HCT116 (cell line): ENCODE measurements around the gene AK2. TPM values are rescaled to one million over a fixed set of nuclear protein-coding genes. Genes with fewer than 3 reads are reported as not detected.
"Not testable (repeated sequence)": the region's sequence is repeated elsewhere in the genome, so short reads cannot be mapped to it uniquely, and the experiment has no call there.

ENCODE experiments used
- ATAC-seq: fragments of 200-7000 bp; cut with Tn5 transposase; 2 replicates; pipeline ENCODE4 v1.9.1; 2020; ENCODE audit warnings: mild to moderate bottlenecking, moderate library complexity
- BruUV-seq: library from RNA; stranded (reverse); fragments of 400-500 nt; replicated peaks from 2 replicates; lab custom pipeline; 2021; lab: Mats Ljungman, UMichigan
- CTCF ChIA-PET: fragments of 300-600 bp; sonication (Branson Sonifier 250); formaldehyde crosslinking; loops from one replicate; lab custom pipeline; 2021; ENCODE audit warnings: antibody characterized with exemption; lab: Charles Lee
- POLR2A ChIA-PET: fragments of 300-600, 350-600 bp; sonication (Branson Sonifier 250); formaldehyde crosslinking; loops from one replicate; lab custom pipeline; 2021; ENCODE audit warnings: antibody characterized with exemption; lab: Charles Lee
- RAD21 ChIA-PET, 2 experiments: fragments of 300-600 bp; sonication (Branson Sonifier 250); formaldehyde crosslinking; loops; one replicate each; lab custom pipeline; 2023; ENCODE audit warnings: low total read pairs in 2 of 2; ENCODE audit not compliant: uncharacterized antibody in 2 of 2, unreplicated experiment in 2 of 2, low non-redundant PET in 1 of 2; lab: Charles Lee
- DNase-seq: peaks from one replicate; pipeline ENCODE4 v3.0.0-alpha.2; 2010; ENCODE audit warnings: low read depth, low spot score
- H2AFZ ChIP-seq: fragments of 200-600 bp; shearing (Covaris generic), sonication (generic); 2 replicates; pipeline ENCODE4 v1.6.1; 2017; ENCODE audit warnings: low read depth, mixed run types, mixed read lengths, antibody characterized with exemption, low read length; ENCODE audit not compliant: poor library complexity, severe bottlenecking
- H3K27ac ChIP-seq: 2 replicates; pipeline ENCODE4 v1.5.1; 2012; ENCODE audit warnings: low read depth, low read length
- H3K27me3 ChIP-seq: fragments of 200-600 bp; sonication (generic); 2 replicates; pipeline ENCODE4 v1.6.1; 2016; ENCODE audit warnings: mixed run types, low read length, mixed read lengths; ENCODE audit not compliant: insufficient read depth
- H3K36me3 ChIP-seq, 2 experiments: fragments of 200-500 bp in 1 of 2; fragments of 200-600 bp in 1 of 2; sonication (Bioruptor generic) in 1 of 2; sonication (generic) in 1 of 2; 2 replicates each; pipeline versions ENCODE4 v1.5.1 to v1.6.1; 2014 to 2016; ENCODE audit warnings: low read length in 2 of 2, inconsistent platforms in 1 of 2, mixed read lengths in 1 of 2, mixed run types in 1 of 2; ENCODE audit not compliant: insufficient read depth in 2 of 2, control insufficient read depth in 1 of 2
- H3K4me1 ChIP-seq, 2 experiments: fragments of 200-600 bp in 1 of 2; sonication (generic) in 1 of 2; 2 replicates each; pipeline versions ENCODE4 v1.5.1 to v1.6.1; 2012 to 2017; ENCODE audit warnings: low read length in 2 of 2, inconsistent platforms in 1 of 2, mild to moderate bottlenecking in 1 of 2, mixed read lengths in 1 of 2, mixed run types in 1 of 2, moderate library complexity in 1 of 2; ENCODE audit not compliant: insufficient read depth in 2 of 2, control insufficient read depth in 1 of 2
- H3K4me2 ChIP-seq: fragments of 200-600 bp; sonication (generic); 2 replicates; pipeline ENCODE4 v1.6.1; 2017; ENCODE audit warnings: mixed run types, low read length, mixed read lengths
- H3K4me3 ChIP-seq, 2 experiments: fragments of 200-600 bp in 1 of 2; sonication (generic) in 1 of 2; replicated peaks in 1 of 2; 2 replicates each; pipeline ENCODE4 v1.5.1; 2011 to 2016; ENCODE audit warnings: low read length in 2 of 2, control low read depth in 1 of 2, low read depth in 1 of 2, mild to moderate bottlenecking in 1 of 2, mixed read lengths in 1 of 2, mixed run types in 1 of 2
- H3K79me2 ChIP-seq: fragments of 200-600 bp; sonication (generic); 2 replicates; pipeline ENCODE4 v1.6.1; 2017; ENCODE audit warnings: mild to moderate bottlenecking, mixed run types, low read length, moderate library complexity, mixed read lengths; ENCODE audit not compliant: insufficient read depth
- H3K9ac ChIP-seq: fragments of 200-600 bp; sonication (generic); 2 replicates; pipeline ENCODE4 v1.6.1; 2016; ENCODE audit warnings: low read length, mixed read lengths
- H3K9me2 ChIP-seq: fragments of 200-600 bp; sonication (generic), shearing (Covaris generic); 2 replicates; pipeline ENCODE4 v1.6.1; 2017; ENCODE audit warnings: mixed run types, mild to moderate bottlenecking, moderate library complexity; ENCODE audit not compliant: insufficient read depth
- H3K9me3 ChIP-seq, 2 experiments: fragments of 200-500 bp in 1 of 2; fragments of 200-600 bp in 1 of 2; sonication (Bioruptor generic) in 1 of 2; sonication (generic) in 1 of 2; 2 replicates each; pipeline ENCODE4 v1.6.1; 2014 to 2017; ENCODE audit warnings: low read length in 2 of 2, mixed read lengths in 2 of 2, inconsistent platforms in 1 of 2, low read depth in 1 of 2, mild to moderate bottlenecking in 1 of 2, mixed run types in 1 of 2, moderate library complexity in 1 of 2; ENCODE audit not compliant: control insufficient read depth in 1 of 2, insufficient read depth in 1 of 2
- H4K20me1 ChIP-seq: fragments of 200-600 bp; sonication (generic), shearing (Covaris generic); 2 replicates; pipeline ENCODE4 v1.6.1; 2017; ENCODE audit warnings: mixed run types, mild to moderate bottlenecking, moderate library complexity; ENCODE audit not compliant: insufficient read depth
- CEBPB ChIP-seq: IDR thresholded peaks from 2 replicates; pipeline ENCODE4 v1.6.1; 2012; ENCODE audit warnings: low read depth
- EGR1 ChIP-seq: IDR thresholded peaks from 2 replicates; pipeline ENCODE4 v1.6.1; 2012; ENCODE audit warnings: low read depth
- EZH2 ChIP-seq: fragments of 200-600 bp; sonication (generic); IDR thresholded peaks from 2 replicates; pipeline ENCODE4 v1.6.1; 2017; ENCODE audit warnings: antibody characterized with exemption, mixed run types
- MAX ChIP-seq: IDR thresholded peaks from 2 replicates; pipeline ENCODE4 v1.6.1; 2012
- POLR2AphosphoS5 ChIP-seq: IDR thresholded peaks from 2 replicates; pipeline ENCODE4 v1.6.1; 2011; ENCODE audit warnings: mild to moderate bottlenecking, low read depth, low read length, moderate library complexity
- SP1 ChIP-seq: IDR thresholded peaks from 2 replicates; pipeline ENCODE4 v1.6.1; 2012; ENCODE audit warnings: low read depth
- SRF ChIP-seq: IDR thresholded peaks from 2 replicates; pipeline ENCODE4 v1.6.1; 2012; ENCODE audit warnings: low read depth
- YY1 ChIP-seq: IDR thresholded peaks from 2 replicates; pipeline ENCODE4 v1.6.1; 2011; ENCODE audit warnings: low read length, low read depth, moderate library complexity, mild to moderate bottlenecking; ENCODE audit not compliant: insufficient replicate concordance; ENCODE audit errors: extremely low read depth
- ZBTB33 ChIP-seq: IDR thresholded peaks from 2 replicates; pipeline ENCODE4 v1.6.1; 2011; ENCODE audit warnings: mild to moderate bottlenecking, low read length, moderate library complexity; ENCODE audit not compliant: insufficient replicate concordance; ENCODE audit errors: extremely low read depth
- ZNF274 ChIP-seq: fragments of 200-500 bp; sonication (Bioruptor generic); IDR thresholded peaks from 2 replicates; pipeline ENCODE4 v1.6.1; 2014; ENCODE audit warnings: mild to moderate bottlenecking, low read depth, low read length, inconsistent platforms
- intact Hi-C: fragments of 100-400 bp; cut with micrococcal nuclease; formaldehyde crosslinking; loops from 2 replicates; pipeline ENCODE4 v1.10.0; 2022
- total RNA-seq: library from RNA; stranded (reverse); gene quantifications from one replicate; pipeline ENCODE4 v1.2.1, GENCODE V29; 2021; ENCODE audit not compliant: unreplicated experiment

The AK2 gene
- total RNA-seq, 1 experiment from 2014 or later = 233 TPM

GRCh38 chr1:32977546-32978087 lies 59.1 kb downstream of the AK2 start:
- H3K36me3 ChIP-seq = no peaks in the 10 kb centered on the region
- ChIA-PET RAD21 (no interaction called here), POLR2A (interaction anchor here (1.2 kb wide), 1 partner anchor 13 kb away, joined by 3 read pairs; no protein-coding TSS in a partner anchor), CTCF (no interaction called here)
- no peaks in the 10 kb centered on the region for H3K79me2 ChIP-seq
- H3K4me2 ChIP-seq = no peak overlapping the region
- TF ChIP-seq ZBTB33 = no peak
- no peak for TF ChIP-seq YY1
- no peak for TF ChIP-seq EGR1
- no peak for TF ChIP-seq CEBPB
- TF ChIP-seq SP1 = no peak
- TF ChIP-seq POLR2AphosphoS5 = no peak
- no peak for TF ChIP-seq SRF
- TF ChIP-seq EZH2 = no peak
- no peak for TF ChIP-seq ZNF274
- TF ChIP-seq MAX = no peak
- no peaks in the 10 kb centered on the region for H4K20me1 ChIP-seq
- no peak for DNase-seq
- H3K27ac ChIP-seq = no peak overlapping the region
- H2AFZ ChIP-seq = no peak overlapping the region
- BruUV-seq = no TSS peak
- H3K9me2 ChIP-seq = no peaks in the 10 kb centered on the region
- H3K4me3 ChIP-seq = no peak overlapping the region
- intact Hi-C loops = no loop called here
- H3K27me3 ChIP-seq = no peaks in the 10 kb centered on the region
- no peak overlapping the region for H3K9ac ChIP-seq
- no peak for ATAC-seq
- peaks cover 0 to 10% of the 10 kb centered on the region in 2 experiments; a peak in 1 of 4 replicates for H3K4me1 ChIP-seq
- no peaks in the 10 kb centered on the region for H3K9me3 ChIP-seq

- ATAC-seq, BruUV-seq, H2AFZ ChIP-seq, H3K27ac ChIP-seq, H3K4me1 ChIP-seq, intact Hi-C loops, H4K20me1 ChIP-seq, RAD21 ChIA-PET, H3K9me2 ChIP-seq, H3K4me3 ChIP-seq, DNase-seq, H3K36me3 ChIP-seq, H3K79me2 ChIP-seq, H3K27me3 ChIP-seq, H3K4me2 ChIP-seq, H3K9me3 ChIP-seq, POLR2A ChIA-PET, CTCF ChIA-PET, H3K9ac ChIP-seq: not testable (repeated sequence)
Observed at GRCh38 chr1:32975055-32975454, 61.6 kb downstream of the AK2 start.

DNA sequence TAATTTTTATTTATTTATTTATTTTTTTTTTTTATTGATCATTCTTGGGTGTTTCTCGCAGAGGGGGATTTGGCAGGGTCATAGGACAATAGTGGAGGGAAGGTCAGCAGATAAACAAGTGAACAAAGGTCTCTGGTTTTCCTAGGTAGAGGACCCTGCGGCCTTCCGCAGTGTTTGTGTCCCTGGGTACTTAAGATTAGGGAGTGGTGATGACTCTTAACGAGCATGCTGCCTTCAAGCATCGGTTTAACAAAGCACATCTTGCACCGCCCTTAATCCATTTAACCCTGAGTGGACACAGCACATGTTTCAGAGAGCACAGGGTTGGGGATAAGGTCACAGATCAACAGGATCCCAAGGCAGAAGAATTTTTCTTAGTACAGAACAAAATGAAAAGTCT lies 63.2 kb downstream of the AK2 start:
- H4K20me1 ChIP-seq, CTCF ChIA-PET, intact Hi-C loops, H3K9me3 ChIP-seq, H3K4me2 ChIP-seq, H3K9ac ChIP-seq, H3K27ac ChIP-seq, RAD21 ChIA-PET, H3K36me3 ChIP-seq, H3K27me3 ChIP-seq, H3K4me1 ChIP-seq, H3K4me3 ChIP-seq, H3K9me2 ChIP-seq, DNase-seq, POLR2A ChIA-PET, ATAC-seq, BruUV-seq, H3K79me2 ChIP-seq, H2AFZ ChIP-seq: not testable (repeated sequence)
